MV-4-11 (cell line): ENCODE results near the gene HDGFL2.

Source experiments
- DNase-seq: peaks from one replicate; lab custom pipeline; 2025; lab: John Stamatoyannopoulos, UW

Gene HDGFL2

GRCh38 chr19:4472174-4472974 is at the start of gene HDGFL2:
Gene HDGFL2 (plus strand): TSS chr19:4472297. CDS start chr19:4472351, 54 bp downstream.
- no peak for DNase-seq

- no peak for DNase-seq
These were observed 48.5 kb upstream of the HDGFL2 start for GRCh38 chr19:4423416-4424126.

- DNase-seq: no peak
These were observed 46.6 kb upstream of the HDGFL2 start for GRCh38 chr19:4425537-4425936.

GRCh38 chr19:4428326-4428975 is 43.6 kb upstream of the HDGFL2 start:
- DNase-seq: no peak

GRCh38 chr19:4429256-4429655 is 42.8 kb upstream of the HDGFL2 start:
- no peak for DNase-seq

- no peak for DNase-seq
These were observed 42.3 kb upstream of the HDGFL2 start for GRCh38 chr19:4429771-4430171.

GRCh38 chr19:4430760-4431159 is 41.3 kb upstream of the HDGFL2 start:
- peak; percentile 98 for DNase-seq

- peak; percentile 41 for DNase-seq
These were observed 40.8 kb upstream of the HDGFL2 start for GRCh38 chr19:4431296-4431695.

- DNase-seq: peak; percentile 98
These were observed 40.1 kb upstream of the HDGFL2 start for GRCh38 chr19:4431808-4432674.

GRCh38 chr19:4432918-4433506 is 39.1 kb upstream of the HDGFL2 start:
- DNase-seq: no peak

GRCh38 chr19:4434391-4434790 is 37.7 kb upstream of the HDGFL2 start:
- DNase-seq: no peak

- DNase-seq: no peak
These were observed 35.9 kb upstream of the HDGFL2 start for GRCh38 chr19:4436231-4436630.

GRCh38 chr19:4437103-4437502 is 35.0 kb upstream of the HDGFL2 start:
- no peak for DNase-seq

GRCh38 chr19:4439243-4439642 is 32.9 kb upstream of the HDGFL2 start:
- no peak for DNase-seq

- no peak for DNase-seq
These were observed 29.9 kb upstream of the HDGFL2 start for GRCh38 chr19:4441994-4442818.

- no peak for DNase-seq
These were observed 29.3 kb upstream of the HDGFL2 start for GRCh38 chr19:4442819-4443146.

GRCh38 chr19:4443188-4443587 is 28.9 kb upstream of the HDGFL2 start:
- no peak for DNase-seq

- DNase-seq: no peak
These were observed 27.9 kb upstream of the HDGFL2 start for GRCh38 chr19:4443966-4444764.

- no peak for DNase-seq
These were observed 27.0 kb upstream of the HDGFL2 start for GRCh38 chr19:4444765-4445741.
